Hepatocyte (in vitro differentiated cells): Measurements from ENCODE around the gene OR2S2.

Experiments used
- CTCF ChIP-seq: fragments of 200-600 bp; sonication (generic); IDR thresholded peaks from 2 replicates; pipeline ENCODE4 v1.5.1; 2016; ENCODE audit warnings: antibody characterized with exemption, mild to moderate bottlenecking; ENCODE audit not compliant: poor library complexity
- EZH2 ChIP-seq: fragments of 200-600 bp; sonication (generic); IDR thresholded peaks from 2 replicates; pipeline ENCODE4 v1.6.1; 2016; ENCODE audit warnings: antibody characterized with exemption, mild to moderate bottlenecking, borderline replicate concordance
- EZH2phosphoT487 ChIP-seq: fragments of 200-600 bp; sonication (generic); IDR thresholded peaks from one replicate; pipeline ENCODE4 v1.6.1; 2018; ENCODE audit warnings: antibody characterized with exemption, mild to moderate bottlenecking, low read depth, moderate library complexity; ENCODE audit not compliant: unreplicated experiment, severe bottlenecking

GRCh38 chr9:35984021-35984420 is 26.1 kb upstream of the OR2S2 start:
- no peak for TF ChIP-seq CTCF
- TF ChIP-seq EZH2 = no peak
- no peak for TF ChIP-seq EZH2phosphoT487
